HS-27A (cell line): ENCODE results near the gene CD151.

Experiments used
- DNase-seq: peaks from one replicate; pipeline ENCODE4 v3.0.0-alpha.2; 2012; ENCODE audit warnings: low read depth, missing footprints

The CD151 gene

GRCh38 chr11:871472-871871 is 38.7 kb downstream of the CD151 start:
- DNase-seq = no peak

- no peak for DNase-seq
Measured at GRCh38 chr11:872799-873198, 40.0 kb downstream of the CD151 start.

GRCh38 chr11:873706-874105 is 41.0 kb downstream of the CD151 start:
- DNase-seq = no peak

- no peak for DNase-seq
Measured at GRCh38 chr11:875203-875602, 42.5 kb downstream of the CD151 start.

- DNase-seq = no peak
Measured at GRCh38 chr11:875769-876301, 43.1 kb downstream of the CD151 start.

GRCh38 chr11:876545-876944 is 43.8 kb downstream of the CD151 start:
- DNase-seq = no peak

GRCh38 chr11:877565-877964 is 44.8 kb downstream of the CD151 start:
- no peak for DNase-seq

GRCh38 chr11:880447-880846 is 47.7 kb downstream of the CD151 start:
- no peak for DNase-seq

GRCh38 chr11:882596-882995 is 49.8 kb downstream of the CD151 start:
- no peak for DNase-seq

- DNase-seq = no peak
Measured at GRCh38 chr11:883527-883926, 50.8 kb downstream of the CD151 start.

- DNase-seq = no peak
Measured at GRCh38 chr11:884578-885070, 51.9 kb downstream of the CD151 start.

GRCh38 chr11:886568-886967 is 53.8 kb downstream of the CD151 start:
- DNase-seq = no peak

- no peak for DNase-seq
Measured at GRCh38 chr11:887589-887988, 54.8 kb downstream of the CD151 start.
